Spleen (tissue), 7 donors: ENCODE results near the gene COPG2.

Source experiments
- POLR2A ChIP-seq, 3 donors: fragments of 450-650 bp; IDR thresholded peaks; one replicate each; pipeline ENCODE4 v1.5.1; 2017; ENCODE audit warnings: antibody characterized with exemption in 3 of 3, mild to moderate bottlenecking in 1 of 3
- TF ChIP-seq, protein P1 (sequence below), 11 experiments: fragments of 200-600 bp in 7 of 11; fragments of 450-650 bp in 4 of 11; sonication (generic) in 4 of 11; IDR thresholded peaks in 8 of 11; conservative IDR thresholded peaks in 3 of 11; 1 replicate in 7 of 11; 2 replicates in 4 of 11; pipeline versions ENCODE4 v1.4.0 to v1.8.0; 2016 to 2021; ENCODE audit warnings: antibody characterized with exemption in 11 of 11, inconsistent platforms in 4 of 11, mild to moderate bottlenecking in 1 of 11
- donor health status: DM: no; HTN: no; CAD: no; lungs with moderate emphysema.
- donor health status: DM: no; HTN: no; CAD: no.
- donor health status: DM: no; HTN: no; CAD: no.

DNA sequence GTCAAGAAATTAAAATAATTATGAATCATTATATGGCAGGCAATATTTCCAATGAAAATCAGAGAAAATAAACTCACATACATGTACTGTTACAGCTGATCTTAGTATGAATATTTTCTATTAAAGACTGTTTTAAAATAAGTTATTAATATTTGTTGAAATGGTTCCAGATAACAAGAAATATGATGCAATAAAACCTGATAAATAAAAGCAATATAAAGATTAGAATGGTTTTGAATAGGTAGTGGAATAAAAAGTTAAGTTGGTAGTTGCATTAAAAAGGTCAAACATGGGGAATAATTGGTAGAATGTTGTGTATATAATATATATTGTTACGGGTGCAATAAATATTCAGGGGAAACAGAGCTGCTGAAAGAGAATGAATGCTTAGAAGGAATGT lies 124.2 kb downstream of the COPG2 start:
- no peak for TF ChIP-seq POLR2A (IDR thresholded peaks at IDR 0.05)
- TF ChIP-seq, protein P1, sequence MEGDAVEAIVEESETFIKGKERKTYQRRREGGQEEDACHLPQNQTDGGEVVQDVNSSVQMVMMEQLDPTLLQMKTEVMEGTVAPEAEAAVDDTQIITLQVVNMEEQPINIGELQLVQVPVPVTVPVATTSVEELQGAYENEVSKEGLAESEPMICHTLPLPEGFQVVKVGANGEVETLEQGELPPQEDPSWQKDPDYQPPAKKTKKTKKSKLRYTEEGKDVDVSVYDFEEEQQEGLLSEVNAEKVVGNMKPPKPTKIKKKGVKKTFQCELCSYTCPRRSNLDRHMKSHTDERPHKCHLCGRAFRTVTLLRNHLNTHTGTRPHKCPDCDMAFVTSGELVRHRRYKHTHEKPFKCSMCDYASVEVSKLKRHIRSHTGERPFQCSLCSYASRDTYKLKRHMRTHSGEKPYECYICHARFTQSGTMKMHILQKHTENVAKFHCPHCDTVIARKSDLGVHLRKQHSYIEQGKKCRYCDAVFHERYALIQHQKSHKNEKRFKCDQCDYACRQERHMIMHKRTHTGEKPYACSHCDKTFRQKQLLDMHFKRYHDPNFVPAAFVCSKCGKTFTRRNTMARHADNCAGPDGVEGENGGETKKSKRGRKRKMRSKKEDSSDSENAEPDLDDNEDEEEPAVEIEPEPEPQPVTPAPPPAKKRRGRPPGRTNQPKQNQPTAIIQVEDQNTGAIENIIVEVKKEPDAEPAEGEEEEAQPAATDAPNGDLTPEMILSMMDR (IDR thresholded peaks at IDR 0.05 in 8 of 11, conservative IDR thresholded peaks at IDR 0.05 in 3 of 11), result no peak
